KMS-11 (cell line): ENCODE measurements around the gene PRKG1.

Source experiments
- H2AFZ ChIP-seq: fragments of 200-600 bp; sonication (generic); 2 replicates; pipeline ENCODE4 v1.6.1; 2016; ENCODE audit warnings: antibody characterized with exemption, mixed run types, low read depth
- H3K27ac ChIP-seq: fragments of 200-600 bp; sonication (generic); 2 replicates; pipeline ENCODE4 v1.6.1; 2016; ENCODE audit warnings: mild to moderate bottlenecking, mixed run types
- H3K27me3 ChIP-seq: fragments of 200-600 bp; sonication (generic); 2 replicates; pipeline ENCODE4 v1.6.1; 2017; ENCODE audit warnings: mild to moderate bottlenecking, low read depth, mixed run types, moderate library complexity; ENCODE audit not compliant: insufficient read depth
- H3K36me3 ChIP-seq: fragments of 200-600 bp; sonication (generic); 2 replicates; pipeline ENCODE4 v1.6.1; 2017; ENCODE audit warnings: mild to moderate bottlenecking, mixed run types; ENCODE audit not compliant: insufficient read depth
- H3K4me1 ChIP-seq: fragments of 200-600 bp; sonication (generic); 2 replicates; pipeline ENCODE4 v1.6.1; 2016; ENCODE audit warnings: mild to moderate bottlenecking, low read depth, mixed run types; ENCODE audit not compliant: poor library complexity, severe bottlenecking
- H3K4me2 ChIP-seq: fragments of 200-600 bp; sonication (generic); 2 replicates; pipeline ENCODE4 v1.7.0; 2016; ENCODE audit warnings: mild to moderate bottlenecking, mixed run types
- H3K4me3 ChIP-seq: fragments of 200-600 bp; sonication (generic); IDR thresholded peaks from 2 replicates; pipeline ENCODE4 v1.6.1; 2017; ENCODE audit warnings: low read depth, low read length, mixed read lengths; ENCODE audit not compliant: insufficient read depth
- H3K79me2 ChIP-seq: fragments of 200-600 bp; sonication (generic); 2 replicates; pipeline ENCODE4 v1.6.1; 2016; ENCODE audit warnings: low read depth, mixed run types; ENCODE audit not compliant: insufficient read depth
- H3K9ac ChIP-seq: fragments of 200-600 bp; sonication (generic); 2 replicates; pipeline ENCODE4 v1.6.1; 2016; ENCODE audit warnings: mild to moderate bottlenecking, mixed run types
- H4K20me1 ChIP-seq: fragments of 200-600 bp; sonication (generic); 2 replicates; pipeline ENCODE4 v1.6.1; 2016; ENCODE audit warnings: mild to moderate bottlenecking, mixed run types; ENCODE audit not compliant: insufficient read depth
- TF ChIP-seq, protein P1 (sequence below): fragments of 200-600 bp; sonication (generic); conservative IDR thresholded peaks from 2 replicates; pipeline ENCODE4 v1.6.1; 2017; ENCODE audit warnings: low read depth, mild to moderate bottlenecking, antibody characterized with exemption, low read length, moderate library complexity, mixed read lengths

PRKG1 gene

GRCh38 chr10:51214207-51215196 is 140.2 kb downstream of the PRKG1 start:
- Histone ChIP-seq H3K4me3 (no peak overlapping the region), H3K4me2 (no peak overlapping the region), H2AFZ (no peak overlapping the region), H3K9ac (no peak overlapping the region), H3K27ac (no peak overlapping the region), H3K4me1 (no peaks in the 10 kb centered on the region), H3K79me2 (no peaks in the 10 kb centered on the region), H4K20me1 (no peaks in the 10 kb centered on the region), H3K36me3 (no peaks in the 10 kb centered on the region), H3K27me3 (no peaks in the 10 kb centered on the region)
- TF ChIP-seq, protein P1, sequence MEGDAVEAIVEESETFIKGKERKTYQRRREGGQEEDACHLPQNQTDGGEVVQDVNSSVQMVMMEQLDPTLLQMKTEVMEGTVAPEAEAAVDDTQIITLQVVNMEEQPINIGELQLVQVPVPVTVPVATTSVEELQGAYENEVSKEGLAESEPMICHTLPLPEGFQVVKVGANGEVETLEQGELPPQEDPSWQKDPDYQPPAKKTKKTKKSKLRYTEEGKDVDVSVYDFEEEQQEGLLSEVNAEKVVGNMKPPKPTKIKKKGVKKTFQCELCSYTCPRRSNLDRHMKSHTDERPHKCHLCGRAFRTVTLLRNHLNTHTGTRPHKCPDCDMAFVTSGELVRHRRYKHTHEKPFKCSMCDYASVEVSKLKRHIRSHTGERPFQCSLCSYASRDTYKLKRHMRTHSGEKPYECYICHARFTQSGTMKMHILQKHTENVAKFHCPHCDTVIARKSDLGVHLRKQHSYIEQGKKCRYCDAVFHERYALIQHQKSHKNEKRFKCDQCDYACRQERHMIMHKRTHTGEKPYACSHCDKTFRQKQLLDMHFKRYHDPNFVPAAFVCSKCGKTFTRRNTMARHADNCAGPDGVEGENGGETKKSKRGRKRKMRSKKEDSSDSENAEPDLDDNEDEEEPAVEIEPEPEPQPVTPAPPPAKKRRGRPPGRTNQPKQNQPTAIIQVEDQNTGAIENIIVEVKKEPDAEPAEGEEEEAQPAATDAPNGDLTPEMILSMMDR: no peak

DNA sequence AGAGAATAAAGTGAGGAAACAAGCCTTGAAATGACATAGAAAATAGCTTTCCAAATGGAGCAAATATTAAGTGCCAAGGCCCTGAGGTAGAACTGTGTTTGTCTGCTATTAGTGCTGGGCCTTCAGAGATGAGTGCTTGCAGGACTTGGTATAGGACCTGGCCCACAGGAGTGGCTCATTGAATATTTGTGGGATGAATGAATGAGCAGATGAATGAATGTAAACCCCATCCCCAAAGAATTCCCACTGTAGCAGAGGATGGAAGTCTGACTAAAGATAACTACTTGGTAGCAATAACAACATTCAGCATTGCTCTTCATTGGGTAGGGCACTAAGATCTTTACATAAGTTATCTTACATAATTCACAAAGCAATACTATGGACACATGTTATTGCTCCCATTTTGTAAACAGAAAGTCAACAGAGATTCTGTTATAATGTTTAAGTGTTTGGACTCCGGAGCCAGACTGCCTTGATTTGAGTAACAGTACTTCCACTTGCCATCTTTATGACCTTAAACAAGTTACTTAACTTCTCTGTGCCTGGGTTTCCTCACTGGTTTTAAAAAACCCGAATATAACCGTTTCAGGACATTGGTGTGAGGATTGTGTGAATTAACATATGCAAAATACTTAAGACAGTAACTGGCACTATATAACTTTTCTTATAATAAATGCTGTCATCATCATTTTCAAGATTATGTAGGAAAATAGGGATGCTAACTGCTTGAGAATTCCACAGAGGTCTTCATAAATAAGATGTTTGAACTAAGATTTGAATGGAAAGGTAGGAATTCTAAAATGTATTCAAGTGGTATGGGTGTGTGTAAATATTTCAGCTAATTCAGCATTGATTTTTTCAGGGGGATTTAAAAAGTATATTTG is 141.9 kb downstream of the PRKG1 start:
- H4K20me1 ChIP-seq: no peaks in the 10 kb centered on the region
- H3K4me2 ChIP-seq: no peak overlapping the region
- TF ChIP-seq, protein P1: no peak
- H2AFZ ChIP-seq: no peak overlapping the region
- no peak overlapping the region for H3K27ac ChIP-seq
- no peak overlapping the region for H3K4me3 ChIP-seq
- H3K36me3 ChIP-seq: no peaks in the 10 kb centered on the region
- no peaks in the 10 kb centered on the region for H3K79me2 ChIP-seq
- H3K9ac ChIP-seq: no peak overlapping the region
- no peaks in the 10 kb centered on the region for H3K27me3 ChIP-seq
- no peaks in the 10 kb centered on the region for H3K4me1 ChIP-seq

DNA sequence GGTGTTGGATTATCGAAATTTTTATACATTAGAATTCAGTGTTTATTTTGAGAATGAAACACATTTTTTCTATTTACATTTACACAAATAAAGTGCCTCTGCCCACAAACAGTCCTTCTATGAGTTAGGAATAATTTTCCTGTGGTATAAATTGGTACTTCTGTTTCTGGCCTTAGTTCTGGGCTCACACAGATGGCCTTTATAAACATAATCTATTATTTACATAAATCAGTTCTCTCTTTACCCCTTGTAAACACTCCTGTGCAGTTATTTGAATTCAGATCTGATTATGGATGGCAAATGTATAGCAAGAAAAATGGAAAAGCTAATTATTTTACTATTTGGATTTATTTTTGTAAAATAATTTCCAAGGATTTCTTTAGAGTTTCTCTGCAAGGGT is 143.2 kb downstream of the PRKG1 start:
- no peak overlapping the region for H2AFZ ChIP-seq
- no peaks in the 10 kb centered on the region for H3K36me3 ChIP-seq
- no peak overlapping the region for H3K4me3 ChIP-seq
- H3K27me3 ChIP-seq: no peaks in the 10 kb centered on the region
- H3K9ac ChIP-seq: no peak overlapping the region
- H3K27ac ChIP-seq: no peak overlapping the region
- no peaks in the 10 kb centered on the region for H4K20me1 ChIP-seq
- H3K4me1 ChIP-seq: no peaks in the 10 kb centered on the region
- TF ChIP-seq, protein P1: no peak
- no peak overlapping the region for H3K4me2 ChIP-seq
- no peaks in the 10 kb centered on the region for H3K79me2 ChIP-seq

GRCh38 chr10:51224671-51225161 is 150.4 kb downstream of the PRKG1 start:
- Histone ChIP-seq H2AFZ (no peak overlapping the region), H3K36me3 (no peaks in the 10 kb centered on the region), H3K4me1 (no peaks in the 10 kb centered on the region), H3K27me3 (no peaks in the 10 kb centered on the region), H3K79me2 (no peaks in the 10 kb centered on the region), H3K4me2 (no peak overlapping the region), H4K20me1 (no peaks in the 10 kb centered on the region), H3K4me3 (no peak overlapping the region), H3K27ac (no peak overlapping the region), H3K9ac (no peak overlapping the region)
- TF ChIP-seq, protein P1: no peak
